GOT3 (cell line): ENCODE data around the gene BLACAT1.

Experiments used
- DNase-seq: peaks from one replicate; lab custom pipeline; 2025; ENCODE audit warnings: mixed read lengths; lab: John Stamatoyannopoulos, UW

Gene BLACAT1

GRCh38 chr1:205453466-205453865 is 2.4 kb downstream of the BLACAT1 start:
- no peak for DNase-seq

- no peak for DNase-seq
These were observed 2.9 kb downstream of the BLACAT1 start for GRCh38 chr1:205452933-205453332.

GRCh38 chr1:205452364-205452763 is 3.5 kb downstream of the BLACAT1 start:
- no peak for DNase-seq

- no peak for DNase-seq
These were observed 4.1 kb downstream of the BLACAT1 start for GRCh38 chr1:205451759-205452164.

GRCh38 chr1:205451202-205451601 is 4.6 kb downstream of the BLACAT1 start:
- DNase-seq = no peak

GRCh38 chr1:205450448-205450847 is 5.4 kb downstream of the BLACAT1 start:
- no peak for DNase-seq

- no peak for DNase-seq
These were observed 5.9 kb downstream of the BLACAT1 start for GRCh38 chr1:205449750-205450443.

- DNase-seq = no peak
These were observed 6.5 kb downstream of the BLACAT1 start for GRCh38 chr1:205449254-205449749.

GRCh38 chr1:205448540-205449253 is 7.1 kb downstream of the BLACAT1 start:
- no peak for DNase-seq

GRCh38 chr1:205447457-205448341 is 8.1 kb downstream of the BLACAT1 start:
- no peak for DNase-seq

- no peak for DNase-seq
These were observed 9.0 kb downstream of the BLACAT1 start for GRCh38 chr1:205446828-205447227.

GRCh38 chr1:205445646-205445935 is 10.3 kb downstream of the BLACAT1 start:
- DNase-seq = no peak

- DNase-seq = no peak
These were observed 10.8 kb downstream of the BLACAT1 start for GRCh38 chr1:205444931-205445645.

- no peak for DNase-seq
These were observed 11.4 kb downstream of the BLACAT1 start for GRCh38 chr1:205444300-205444930.

- DNase-seq = no peak
These were observed 12.1 kb downstream of the BLACAT1 start for GRCh38 chr1:205443585-205444299.

GRCh38 chr1:205442051-205442725 is 13.7 kb downstream of the BLACAT1 start:
- DNase-seq = no peak

GRCh38 chr1:205441716-205442050 is 14.2 kb downstream of the BLACAT1 start:
- no peak for DNase-seq

- no peak for DNase-seq
These were observed 14.6 kb downstream of the BLACAT1 start for GRCh38 chr1:205441318-205441633.

- DNase-seq = no peak
These were observed 15.1 kb downstream of the BLACAT1 start for GRCh38 chr1:205440476-205441317.

- DNase-seq = no peak
These were observed 15.7 kb downstream of the BLACAT1 start for GRCh38 chr1:205440121-205440475.
